K562 (cell line): ENCODE measurements around the gene NDC1. TPM values are rescaled to one million over a fixed set of nuclear protein-coding genes. Genes with fewer than 3 reads are reported as not detected.

Experiments used
- ELF4 ChIP-seq: fragments of 450-650 bp; formaldehyde crosslinking; IDR thresholded peaks from 2 replicates; pipeline ENCODE4 v1.4.0; 2022; ENCODE audit warnings: missing genetic modification characterization
- HEY1 ChIP-seq: fragments of 250-450 bp; sonication (Bioruptor Pico); IDR thresholded peaks from 2 replicates; pipeline ENCODE4 v1.5.0; 2020; ENCODE audit warnings: mild to moderate bottlenecking, moderate library complexity, borderline replicate concordance
- NCOA6 ChIP-seq: fragments of 450-650 bp; IDR thresholded peaks from 2 replicates; pipeline ENCODE4 v1.6.1; 2017; ENCODE audit warnings: mild to moderate bottlenecking
- POLR2G ChIP-seq: fragments of 200-400 bp; formaldehyde crosslinking; IDR thresholded peaks from 2 replicates; pipeline ENCODE4 v1.6.1; 2017; ENCODE audit warnings: low read depth, mild to moderate bottlenecking, antibody characterized with exemption, low read length, moderate library complexity
- PTRF ChIP-seq: fragments of 450-650 bp; IDR thresholded peaks from 2 replicates; pipeline ENCODE4 v1.6.1; 2016; ENCODE audit warnings: mild to moderate bottlenecking, missing genetic modification characterization, missing compliant biosample characterization
- TAF1 ChIP-seq: IDR thresholded peaks from 2 replicates; pipeline ENCODE4 v1.6.1; 2011; ENCODE audit warnings: mild to moderate bottlenecking, low read length, moderate library complexity; ENCODE audit not compliant: insufficient read depth, control insufficient read depth, severe bottlenecking; ENCODE audit errors: extremely low read depth
- TSC22D4 ChIP-seq: fragments of 450-650 bp; IDR thresholded peaks from 2 replicates; pipeline ENCODE4 v1.6.1; 2016; ENCODE audit warnings: missing genetic modification characterization, missing biosample characterization, control low read depth
- ZNF699 ChIP-seq: fragments of 250-450 bp; sonication (Bioruptor Pico); IDR thresholded peaks from 2 replicates; pipeline ENCODE4 v1.8.0; 2021; ENCODE audit warnings: mild to moderate bottlenecking, moderate library complexity; ENCODE audit not compliant: insufficient replicate concordance
- polyA plus RNA-seq, 8 experiments: library from polyadenylated mRNA; depleted of rRNA in 4 of 8; stranded (reverse) in 5 of 8; unstranded in 3 of 8; fragments of >200 nt; fragmentation: Nextera tagmentation in 2 of 8; fragmentation: Illumina TruSeq in 1 of 8; extraction: Ambion mirVana in 2 of 8; extraction: Trizol in 1 of 8; gene quantifications; 2 replicates each; pipeline versions ENCODE4 v1.2.1 to v1.2.3, GENCODE V29; 2011 to 2014; ENCODE audit warnings: inconsistent platforms in 1 of 8, missing spikeins in 1 of 8
- total RNA-seq, 7 experiments: library from RNA; depleted of rRNA in 6 of 7; stranded (reverse); fragments of >200 nt in 6 of 7; fragmentation: Illumina TruSeq in 2 of 7; extraction: Trizol in 2 of 7; gene quantifications; 2 replicates each; pipeline versions ENCODE4 v1.2.1 to v1.2.3, GENCODE V29; 2011 to 2021; ENCODE audit warnings: low replicate concordance in 1 of 7
- TF ChIP-seq, protein P1 (sequence below): fragments of 450-650 bp; IDR thresholded peaks from 2 replicates; pipeline ENCODE4 v1.7.1; 2018; ENCODE audit warnings: mild to moderate bottlenecking, low read depth; ENCODE audit not compliant: partially characterized antibody
- TF ChIP-seq, protein P2 (sequence below): fragments of 200-800 bp; sonication (Bioruptor generic); IDR thresholded peaks from 2 replicates; pipeline ENCODE4 v1.6.1; 2017; ENCODE audit warnings: missing genetic modification characterization, missing compliant biosample characterization
- TF ChIP-seq, protein P3 (sequence below): fragments of 450-650 bp; formaldehyde crosslinking; IDR thresholded peaks from 2 replicates; pipeline ENCODE4 v1.4.0; 2020; ENCODE audit warnings: mild to moderate bottlenecking, moderate library complexity
- TF ChIP-seq, protein P4 (sequence below): sonication (generic); formaldehyde crosslinking; IDR thresholded peaks from 2 replicates; pipeline ENCODE4 v1.8.0; 2022; ENCODE audit warnings: missing genetic modification reagents, mild to moderate bottlenecking, borderline replicate concordance
- TF ChIP-seq, protein P5 (sequence below): sonication (generic); formaldehyde crosslinking; IDR thresholded peaks from 2 replicates; pipeline ENCODE4 v1.8.1; 2023; ENCODE audit warnings: mild to moderate bottlenecking, missing genetic modification reagents, moderate library complexity
- TF ChIP-seq, protein P6 (sequence below), 2 experiments: fragments of 200-800 bp in 1 of 2; sonication (Bioruptor generic) in 1 of 2; sonication (generic) in 1 of 2; formaldehyde crosslinking in 1 of 2; IDR thresholded peaks in 1 of 2; conservative IDR thresholded peaks in 1 of 2; 2 replicates each; pipeline versions ENCODE4 v1.5.0 to v1.6.1; 2016 to 2020; ENCODE audit warnings: missing compliant biosample characterization in 1 of 2, missing genetic modification characterization in 1 of 2, missing genetic modification reagents in 1 of 2

The NDC1 gene
- total and polyA plus RNA-seq, 9 of the 15 experiments (the other 6 are each of a cell fraction or from before 2014, with no cell fraction given), result 26.9 to 102 (median 64.5) TPM

DNA sequence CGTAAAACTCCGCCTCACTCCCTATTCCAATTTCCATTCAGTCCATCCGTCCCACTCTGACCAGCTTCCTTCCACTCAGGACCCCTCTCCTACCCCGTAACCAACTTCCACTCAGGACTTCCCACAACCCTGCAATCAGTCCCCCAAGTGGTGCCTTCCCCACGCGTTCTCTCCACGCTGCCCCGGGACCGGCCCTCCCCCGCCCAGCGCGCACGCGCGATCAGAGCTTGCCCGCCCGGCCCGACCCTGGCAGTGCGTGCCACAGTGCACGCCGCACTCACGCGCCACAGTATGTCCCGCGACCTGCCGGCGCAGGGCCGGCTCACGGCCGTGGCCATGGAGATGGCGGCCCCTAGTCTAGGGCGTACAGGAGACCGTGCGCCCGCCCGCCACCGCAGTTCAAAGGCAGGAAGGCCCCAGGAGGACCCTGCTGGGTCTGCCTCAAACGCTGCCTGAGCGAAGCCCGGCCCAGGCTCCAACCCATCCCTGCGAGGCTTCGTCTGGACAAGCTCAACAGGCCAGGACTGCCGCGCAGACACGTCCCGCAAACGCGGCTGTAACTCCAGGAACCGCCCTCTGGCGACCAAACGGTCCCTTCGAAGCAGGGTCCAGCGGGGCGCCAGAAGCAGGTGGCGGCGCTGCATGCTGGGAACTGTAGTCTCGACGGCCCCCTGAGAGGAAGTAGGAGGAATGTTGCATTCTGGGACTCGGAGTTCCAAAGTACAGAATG is at the start of gene NDC1 (continued):
- TF ChIP-seq, protein P1, sequence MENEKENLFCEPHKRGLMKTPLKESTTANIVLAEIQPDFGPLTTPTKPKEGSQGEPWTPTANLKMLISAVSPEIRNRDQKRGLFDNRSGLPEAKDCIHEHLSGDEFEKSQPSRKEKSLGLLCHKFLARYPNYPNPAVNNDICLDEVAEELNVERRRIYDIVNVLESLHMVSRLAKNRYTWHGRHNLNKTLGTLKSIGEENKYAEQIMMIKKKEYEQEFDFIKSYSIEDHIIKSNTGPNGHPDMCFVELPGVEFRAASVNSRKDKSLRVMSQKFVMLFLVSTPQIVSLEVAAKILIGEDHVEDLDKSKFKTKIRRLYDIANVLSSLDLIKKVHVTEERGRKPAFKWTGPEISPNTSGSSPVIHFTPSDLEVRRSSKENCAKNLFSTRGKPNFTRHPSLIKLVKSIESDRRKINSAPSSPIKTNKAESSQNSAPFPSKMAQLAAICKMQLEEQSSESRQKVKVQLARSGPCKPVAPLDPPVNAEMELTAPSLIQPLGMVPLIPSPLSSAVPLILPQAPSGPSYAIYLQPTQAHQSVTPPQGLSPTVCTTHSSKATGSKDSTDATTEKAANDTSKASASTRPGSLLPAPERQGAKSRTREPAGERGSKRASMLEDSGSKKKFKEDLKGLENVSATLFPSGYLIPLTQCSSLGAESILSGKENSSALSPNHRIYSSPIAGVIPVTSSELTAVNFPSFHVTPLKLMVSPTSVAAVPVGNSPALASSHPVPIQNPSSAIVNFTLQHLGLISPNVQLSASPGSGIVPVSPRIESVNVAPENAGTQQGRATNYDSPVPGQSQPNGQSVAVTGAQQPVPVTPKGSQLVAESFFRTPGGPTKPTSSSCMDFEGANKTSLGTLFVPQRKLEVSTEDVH, result peak; percentile 64
- no peak for TF ChIP-seq TSC22D4 (tag)
- TF ChIP-seq, protein P2, sequence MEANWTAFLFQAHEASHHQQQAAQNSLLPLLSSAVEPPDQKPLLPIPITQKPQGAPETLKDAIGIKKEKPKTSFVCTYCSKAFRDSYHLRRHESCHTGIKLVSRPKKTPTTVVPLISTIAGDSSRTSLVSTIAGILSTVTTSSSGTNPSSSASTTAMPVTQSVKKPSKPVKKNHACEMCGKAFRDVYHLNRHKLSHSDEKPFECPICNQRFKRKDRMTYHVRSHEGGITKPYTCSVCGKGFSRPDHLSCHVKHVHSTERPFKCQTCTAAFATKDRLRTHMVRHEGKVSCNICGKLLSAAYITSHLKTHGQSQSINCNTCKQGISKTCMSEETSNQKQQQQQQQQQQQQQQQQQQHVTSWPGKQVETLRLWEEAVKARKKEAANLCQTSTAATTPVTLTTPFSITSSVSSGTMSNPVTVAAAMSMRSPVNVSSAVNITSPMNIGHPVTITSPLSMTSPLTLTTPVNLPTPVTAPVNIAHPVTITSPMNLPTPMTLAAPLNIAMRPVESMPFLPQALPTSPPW (CRISPR knock-in tag), result peak; percentile 74
- TF ChIP-seq, protein P3, sequence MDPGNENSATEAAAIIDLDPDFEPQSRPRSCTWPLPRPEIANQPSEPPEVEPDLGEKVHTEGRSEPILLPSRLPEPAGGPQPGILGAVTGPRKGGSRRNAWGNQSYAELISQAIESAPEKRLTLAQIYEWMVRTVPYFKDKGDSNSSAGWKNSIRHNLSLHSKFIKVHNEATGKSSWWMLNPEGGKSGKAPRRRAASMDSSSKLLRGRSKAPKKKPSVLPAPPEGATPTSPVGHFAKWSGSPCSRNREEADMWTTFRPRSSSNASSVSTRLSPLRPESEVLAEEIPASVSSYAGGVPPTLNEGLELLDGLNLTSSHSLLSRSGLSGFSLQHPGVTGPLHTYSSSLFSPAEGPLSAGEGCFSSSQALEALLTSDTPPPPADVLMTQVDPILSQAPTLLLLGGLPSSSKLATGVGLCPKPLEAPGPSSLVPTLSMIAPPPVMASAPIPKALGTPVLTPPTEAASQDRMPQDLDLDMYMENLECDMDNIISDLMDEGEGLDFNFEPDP (CRISPR knock-in tag), result peak; percentile 69; the same call in 1 of the 2 replicates
- TF ChIP-seq, protein P4, sequence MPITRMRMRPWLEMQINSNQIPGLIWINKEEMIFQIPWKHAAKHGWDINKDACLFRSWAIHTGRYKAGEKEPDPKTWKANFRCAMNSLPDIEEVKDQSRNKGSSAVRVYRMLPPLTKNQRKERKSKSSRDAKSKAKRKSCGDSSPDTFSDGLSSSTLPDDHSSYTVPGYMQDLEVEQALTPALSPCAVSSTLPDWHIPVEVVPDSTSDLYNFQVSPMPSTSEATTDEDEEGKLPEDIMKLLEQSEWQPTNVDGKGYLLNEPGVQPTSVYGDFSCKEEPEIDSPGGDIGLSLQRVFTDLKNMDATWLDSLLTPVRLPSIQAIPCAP (CRISPR knock-in tag), result no peak
- TF ChIP-seq ZNF699, result no peak
- TF ChIP-seq, protein P5, sequence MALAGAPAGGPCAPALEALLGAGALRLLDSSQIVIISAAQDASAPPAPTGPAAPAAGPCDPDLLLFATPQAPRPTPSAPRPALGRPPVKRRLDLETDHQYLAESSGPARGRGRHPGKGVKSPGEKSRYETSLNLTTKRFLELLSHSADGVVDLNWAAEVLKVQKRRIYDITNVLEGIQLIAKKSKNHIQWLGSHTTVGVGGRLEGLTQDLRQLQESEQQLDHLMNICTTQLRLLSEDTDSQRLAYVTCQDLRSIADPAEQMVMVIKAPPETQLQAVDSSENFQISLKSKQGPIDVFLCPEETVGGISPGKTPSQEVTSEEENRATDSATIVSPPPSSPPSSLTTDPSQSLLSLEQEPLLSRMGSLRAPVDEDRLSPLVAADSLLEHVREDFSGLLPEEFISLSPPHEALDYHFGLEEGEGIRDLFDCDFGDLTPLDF, result peak; percentile 97
- TF ChIP-seq HEY1 (CRISPR knock-in tag), result no peak
- TF ChIP-seq, protein P6, sequence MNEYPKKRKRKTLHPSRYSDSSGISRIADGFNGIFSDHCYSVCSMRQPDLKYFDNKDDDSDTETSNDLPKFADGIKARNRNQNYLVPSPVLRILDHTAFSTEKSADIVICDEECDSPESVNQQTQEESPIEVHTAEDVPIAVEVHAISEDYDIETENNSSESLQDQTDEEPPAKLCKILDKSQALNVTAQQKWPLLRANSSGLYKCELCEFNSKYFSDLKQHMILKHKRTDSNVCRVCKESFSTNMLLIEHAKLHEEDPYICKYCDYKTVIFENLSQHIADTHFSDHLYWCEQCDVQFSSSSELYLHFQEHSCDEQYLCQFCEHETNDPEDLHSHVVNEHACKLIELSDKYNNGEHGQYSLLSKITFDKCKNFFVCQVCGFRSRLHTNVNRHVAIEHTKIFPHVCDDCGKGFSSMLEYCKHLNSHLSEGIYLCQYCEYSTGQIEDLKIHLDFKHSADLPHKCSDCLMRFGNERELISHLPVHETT (CRISPR knock-in tag; conservative IDR thresholded peaks at IDR 0.05 in 1 of 2, IDR thresholded peaks at IDR 0.05 in 1 of 2), result peak in 1 of 2 experiments; percentile 95; a peak in 2 of 4 replicates
- TF ChIP-seq TAF1, result peak; percentile 57
- TF ChIP-seq ELF4 (CRISPR knock-in tag), result peak; percentile 96
- no peak for TF ChIP-seq PTRF (tag)
- TF ChIP-seq POLR2G, result peak; percentile 98
- no peak for TF ChIP-seq NCOA6
